HCT116 (cell line): ENCODE results near the gene RAPH1. TPM values are rescaled to one million over a fixed set of nuclear protein-coding genes. Genes with fewer than 3 reads are reported as not detected.

ENCODE experiments used
- ATAC-seq: fragments of 200-7000 bp; cut with Tn5 transposase; 2 replicates; pipeline ENCODE4 v1.9.1; 2020; ENCODE audit warnings: mild to moderate bottlenecking, moderate library complexity
- BruUV-seq: library from RNA; stranded (reverse); fragments of 400-500 nt; replicated peaks from 2 replicates; lab custom pipeline; 2021; lab: Mats Ljungman, UMichigan
- CTCF ChIA-PET: fragments of 300-600 bp; sonication (Branson Sonifier 250); formaldehyde crosslinking; loops from one replicate; lab custom pipeline; 2021; ENCODE audit warnings: antibody characterized with exemption; lab: Charles Lee
- POLR2A ChIA-PET: fragments of 300-600, 350-600 bp; sonication (Branson Sonifier 250); formaldehyde crosslinking; loops from one replicate; lab custom pipeline; 2021; ENCODE audit warnings: antibody characterized with exemption; lab: Charles Lee
- RAD21 ChIA-PET, 2 experiments: fragments of 300-600 bp; sonication (Branson Sonifier 250); formaldehyde crosslinking; loops; one replicate each; lab custom pipeline; 2023; ENCODE audit warnings: low total read pairs in 2 of 2; ENCODE audit not compliant: uncharacterized antibody in 2 of 2, unreplicated experiment in 2 of 2, low non-redundant PET in 1 of 2; lab: Charles Lee
- DNase-seq: peaks from one replicate; pipeline ENCODE4 v3.0.0-alpha.2; 2010; ENCODE audit warnings: low read depth, low spot score
- H2AFZ ChIP-seq: fragments of 200-600 bp; shearing (Covaris generic), sonication (generic); 2 replicates; pipeline ENCODE4 v1.6.1; 2017; ENCODE audit warnings: low read depth, mixed run types, mixed read lengths, antibody characterized with exemption, low read length; ENCODE audit not compliant: poor library complexity, severe bottlenecking
- H3K27ac ChIP-seq: 2 replicates; pipeline ENCODE4 v1.5.1; 2012; ENCODE audit warnings: low read depth, low read length
- H3K27me3 ChIP-seq: fragments of 200-600 bp; sonication (generic); 2 replicates; pipeline ENCODE4 v1.6.1; 2016; ENCODE audit warnings: mixed run types, low read length, mixed read lengths; ENCODE audit not compliant: insufficient read depth
- H3K36me3 ChIP-seq, 2 experiments: fragments of 200-500 bp in 1 of 2; fragments of 200-600 bp in 1 of 2; sonication (Bioruptor generic) in 1 of 2; sonication (generic) in 1 of 2; 2 replicates each; pipeline versions ENCODE4 v1.5.1 to v1.6.1; 2014 to 2016; ENCODE audit warnings: low read length in 2 of 2, inconsistent platforms in 1 of 2, mixed read lengths in 1 of 2, mixed run types in 1 of 2; ENCODE audit not compliant: insufficient read depth in 2 of 2, control insufficient read depth in 1 of 2
- H3K4me1 ChIP-seq, 2 experiments: fragments of 200-600 bp in 1 of 2; sonication (generic) in 1 of 2; 2 replicates each; pipeline versions ENCODE4 v1.5.1 to v1.6.1; 2012 to 2017; ENCODE audit warnings: low read length in 2 of 2, inconsistent platforms in 1 of 2, mild to moderate bottlenecking in 1 of 2, mixed read lengths in 1 of 2, mixed run types in 1 of 2, moderate library complexity in 1 of 2; ENCODE audit not compliant: insufficient read depth in 2 of 2, control insufficient read depth in 1 of 2
- H3K4me2 ChIP-seq: fragments of 200-600 bp; sonication (generic); 2 replicates; pipeline ENCODE4 v1.6.1; 2017; ENCODE audit warnings: mixed run types, low read length, mixed read lengths
- H3K4me3 ChIP-seq, 2 experiments: fragments of 200-600 bp in 1 of 2; sonication (generic) in 1 of 2; replicated peaks in 1 of 2; 2 replicates each; pipeline ENCODE4 v1.5.1; 2011 to 2016; ENCODE audit warnings: low read length in 2 of 2, control low read depth in 1 of 2, low read depth in 1 of 2, mild to moderate bottlenecking in 1 of 2, mixed read lengths in 1 of 2, mixed run types in 1 of 2
- H3K79me2 ChIP-seq: fragments of 200-600 bp; sonication (generic); 2 replicates; pipeline ENCODE4 v1.6.1; 2017; ENCODE audit warnings: mild to moderate bottlenecking, mixed run types, low read length, moderate library complexity, mixed read lengths; ENCODE audit not compliant: insufficient read depth
- H3K9ac ChIP-seq: fragments of 200-600 bp; sonication (generic); 2 replicates; pipeline ENCODE4 v1.6.1; 2016; ENCODE audit warnings: low read length, mixed read lengths
- H3K9me2 ChIP-seq: fragments of 200-600 bp; sonication (generic), shearing (Covaris generic); 2 replicates; pipeline ENCODE4 v1.6.1; 2017; ENCODE audit warnings: mixed run types, mild to moderate bottlenecking, moderate library complexity; ENCODE audit not compliant: insufficient read depth
- H3K9me3 ChIP-seq, 2 experiments: fragments of 200-500 bp in 1 of 2; fragments of 200-600 bp in 1 of 2; sonication (Bioruptor generic) in 1 of 2; sonication (generic) in 1 of 2; 2 replicates each; pipeline ENCODE4 v1.6.1; 2014 to 2017; ENCODE audit warnings: low read length in 2 of 2, mixed read lengths in 2 of 2, inconsistent platforms in 1 of 2, low read depth in 1 of 2, mild to moderate bottlenecking in 1 of 2, mixed run types in 1 of 2, moderate library complexity in 1 of 2; ENCODE audit not compliant: control insufficient read depth in 1 of 2, insufficient read depth in 1 of 2
- H4K20me1 ChIP-seq: fragments of 200-600 bp; sonication (generic), shearing (Covaris generic); 2 replicates; pipeline ENCODE4 v1.6.1; 2017; ENCODE audit warnings: mixed run types, mild to moderate bottlenecking, moderate library complexity; ENCODE audit not compliant: insufficient read depth
- CBX3 ChIP-seq: IDR thresholded peaks from 2 replicates; pipeline ENCODE4 v1.6.1; 2012; ENCODE audit warnings: low read depth
- ELF1 ChIP-seq: IDR thresholded peaks from 2 replicates; pipeline ENCODE4 v1.6.1; 2012; ENCODE audit warnings: low read depth, borderline replicate concordance
- EZH2phosphoT487 ChIP-seq: fragments of 200-600 bp; IDR thresholded peaks from 2 replicates; pipeline ENCODE4 v1.6.1; 2018; ENCODE audit warnings: antibody characterized with exemption, borderline replicate concordance
- FOSL1 ChIP-seq: IDR thresholded peaks from 2 replicates; pipeline ENCODE4 v1.6.1; 2012; ENCODE audit warnings: low read depth
- JUND ChIP-seq: IDR thresholded peaks from 2 replicates; pipeline ENCODE4 v1.6.1; 2012
- MAX ChIP-seq: IDR thresholded peaks from 2 replicates; pipeline ENCODE4 v1.6.1; 2012
- POLR2A ChIP-seq: IDR thresholded peaks from 2 replicates; pipeline ENCODE4 v1.7.0; 2011; ENCODE audit warnings: borderline replicate concordance; ENCODE audit not compliant: insufficient read depth, insufficient read length; ENCODE audit errors: extremely low read depth
- RAD21 ChIP-seq: IDR thresholded peaks from 2 replicates; pipeline ENCODE4 v1.6.1; 2012; ENCODE audit warnings: low read depth, mild to moderate bottlenecking
- SP1 ChIP-seq: IDR thresholded peaks from 2 replicates; pipeline ENCODE4 v1.6.1; 2012; ENCODE audit warnings: low read depth
- SRF ChIP-seq: IDR thresholded peaks from 2 replicates; pipeline ENCODE4 v1.6.1; 2012; ENCODE audit warnings: low read depth
- TCF7L2 ChIP-seq: IDR thresholded peaks from 2 replicates; pipeline ENCODE4 v1.7.0; 2011; ENCODE audit warnings: borderline replicate concordance, inconsistent platforms; ENCODE audit not compliant: insufficient read depth, insufficient read length; ENCODE audit errors: extremely low read depth
- YY1 ChIP-seq: IDR thresholded peaks from 2 replicates; pipeline ENCODE4 v1.6.1; 2011; ENCODE audit warnings: low read length, low read depth, moderate library complexity, mild to moderate bottlenecking; ENCODE audit not compliant: insufficient replicate concordance; ENCODE audit errors: extremely low read depth
- ZFX ChIP-seq: fragments of 450-650 bp; IDR thresholded peaks from 2 replicates; pipeline ENCODE4 v1.6.1; 2017
- ZNF274 ChIP-seq: fragments of 200-500 bp; sonication (Bioruptor generic); IDR thresholded peaks from 2 replicates; pipeline ENCODE4 v1.6.1; 2014; ENCODE audit warnings: mild to moderate bottlenecking, low read depth, low read length, inconsistent platforms
- intact Hi-C: fragments of 100-400 bp; cut with micrococcal nuclease; formaldehyde crosslinking; loops from 2 replicates; pipeline ENCODE4 v1.10.0; 2022
- total RNA-seq: library from RNA; stranded (reverse); gene quantifications from one replicate; pipeline ENCODE4 v1.2.1, GENCODE V29; 2021; ENCODE audit not compliant: unreplicated experiment
- TF ChIP-seq, protein P1 (sequence below): IDR thresholded peaks from 2 replicates; pipeline ENCODE4 v1.6.1; 2012; ENCODE audit warnings: low read depth
- TF ChIP-seq, protein P2 (sequence below): IDR thresholded peaks from 2 replicates; pipeline ENCODE4 v1.6.1; 2012

Gene RAPH1
- total RNA-seq, 1 experiment from 2014 or later = 22.3 TPM

DNA sequence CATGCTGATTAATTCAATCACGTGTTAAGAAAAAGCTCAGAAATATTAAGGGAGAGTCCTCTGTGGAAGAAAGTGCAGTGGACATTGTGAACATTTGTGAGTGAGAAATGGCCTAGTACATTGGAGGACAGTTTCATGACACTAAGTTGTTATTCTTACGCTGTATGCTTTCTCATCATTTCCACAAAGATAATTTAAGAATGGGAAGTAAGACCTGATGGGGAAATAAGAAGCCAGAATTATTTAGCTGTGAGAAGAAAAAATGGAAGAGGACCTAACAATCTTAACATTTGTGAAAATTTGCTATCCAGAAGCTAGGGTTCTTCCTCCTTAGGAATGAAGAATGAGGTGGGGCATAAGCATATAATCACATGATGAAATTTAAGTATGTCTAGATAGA lies 15.2 kb upstream of the RAPH1 start:
- Histone ChIP-seq H4K20me1 (no peaks in the 10 kb centered on the region), H3K27ac (no peak overlapping the region), H3K9me3 (no peaks in the 10 kb centered on the region), H3K4me2 (no peak overlapping the region), H3K79me2 (no peaks in the 10 kb centered on the region), H3K4me1 (no peaks in the 10 kb centered on the region), H3K27me3 (no peaks in the 10 kb centered on the region), H3K9ac (no peak overlapping the region), H3K9me2 (no peaks in the 10 kb centered on the region), H3K4me3 (no peak overlapping the region), H2AFZ (no peak overlapping the region), H3K36me3 (no peaks in the 10 kb centered on the region)
- intact Hi-C loops = no loop called here
- TF ChIP-seq FOSL1 (no peak), ZNF274 (no peak), JUND (no peak)
- DNase-seq (no peak), ATAC-seq (no peak)
- ChIA-PET POLR2A (no interaction called here), RAD21 (no interaction called here), CTCF (no interaction called here)
- no TSS peak for BruUV-seq

DNA sequence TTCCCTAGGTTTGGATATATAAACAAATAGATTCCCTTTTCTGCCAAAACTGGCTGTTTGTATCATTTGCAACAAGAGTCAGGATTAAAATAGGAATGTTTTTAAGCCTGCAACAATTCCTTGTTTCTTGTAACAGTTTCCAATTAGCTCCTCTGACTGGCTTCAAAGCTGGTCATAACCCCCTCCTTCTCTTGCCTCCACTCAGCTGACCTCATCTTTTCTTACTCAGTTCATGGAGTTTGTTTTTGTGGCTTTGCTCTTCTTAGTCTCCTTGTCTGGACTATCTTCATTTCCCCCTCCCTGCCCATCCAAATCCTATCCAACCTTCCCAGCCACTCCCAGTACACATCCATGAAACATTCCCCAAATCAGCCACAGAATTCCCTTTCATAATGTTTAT lies 14.3 kb upstream of the RAPH1 start:
- ChIA-PET CTCF (no interaction called here), RAD21 (no interaction called here), POLR2A (no interaction called here)
- intact Hi-C loops = no loop called here
- H3K9ac ChIP-seq = no peak overlapping the region
- no peaks in the 10 kb centered on the region for H4K20me1 ChIP-seq
- DNase-seq (no peak), ATAC-seq (no peak)
- H3K27me3 ChIP-seq = no peaks in the 10 kb centered on the region
- H3K36me3 ChIP-seq = no peaks in the 10 kb centered on the region
- H3K27ac ChIP-seq = no peak overlapping the region
- H3K4me1 ChIP-seq = no peaks in the 10 kb centered on the region
- BruUV-seq = no TSS peak
- no peaks in the 10 kb centered on the region for H3K9me2 ChIP-seq
- no peaks in the 10 kb centered on the region for H3K9me3 ChIP-seq
- no peaks in the 10 kb centered on the region for H3K79me2 ChIP-seq
- TF ChIP-seq FOSL1 (no peak), POLR2A (no peak), MAX (no peak), YY1 (no peak), TCF7L2 (no peak), SRF (no peak), SP1 (no peak), EZH2phosphoT487 (no peak), ELF1 (no peak), RAD21 (no peak), ZFX (no peak), CBX3 (no peak)
- TF ChIP-seq, protein P1, sequence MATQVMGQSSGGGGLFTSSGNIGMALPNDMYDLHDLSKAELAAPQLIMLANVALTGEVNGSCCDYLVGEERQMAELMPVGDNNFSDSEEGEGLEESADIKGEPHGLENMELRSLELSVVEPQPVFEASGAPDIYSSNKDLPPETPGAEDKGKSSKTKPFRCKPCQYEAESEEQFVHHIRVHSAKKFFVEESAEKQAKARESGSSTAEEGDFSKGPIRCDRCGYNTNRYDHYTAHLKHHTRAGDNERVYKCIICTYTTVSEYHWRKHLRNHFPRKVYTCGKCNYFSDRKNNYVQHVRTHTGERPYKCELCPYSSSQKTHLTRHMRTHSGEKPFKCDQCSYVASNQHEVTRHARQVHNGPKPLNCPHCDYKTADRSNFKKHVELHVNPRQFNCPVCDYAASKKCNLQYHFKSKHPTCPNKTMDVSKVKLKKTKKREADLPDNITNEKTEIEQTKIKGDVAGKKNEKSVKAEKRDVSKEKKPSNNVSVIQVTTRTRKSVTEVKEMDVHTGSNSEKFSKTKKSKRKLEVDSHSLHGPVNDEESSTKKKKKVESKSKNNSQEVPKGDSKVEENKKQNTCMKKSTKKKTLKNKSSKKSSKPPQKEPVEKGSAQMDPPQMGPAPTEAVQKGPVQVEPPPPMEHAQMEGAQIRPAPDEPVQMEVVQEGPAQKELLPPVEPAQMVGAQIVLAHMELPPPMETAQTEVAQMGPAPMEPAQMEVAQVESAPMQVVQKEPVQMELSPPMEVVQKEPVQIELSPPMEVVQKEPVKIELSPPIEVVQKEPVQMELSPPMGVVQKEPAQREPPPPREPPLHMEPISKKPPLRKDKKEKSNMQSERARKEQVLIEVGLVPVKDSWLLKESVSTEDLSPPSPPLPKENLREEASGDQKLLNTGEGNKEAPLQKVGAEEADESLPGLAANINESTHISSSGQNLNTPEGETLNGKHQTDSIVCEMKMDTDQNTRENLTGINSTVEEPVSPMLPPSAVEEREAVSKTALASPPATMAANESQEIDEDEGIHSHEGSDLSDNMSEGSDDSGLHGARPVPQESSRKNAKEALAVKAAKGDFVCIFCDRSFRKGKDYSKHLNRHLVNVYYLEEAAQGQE = no peak
- TF ChIP-seq, protein P2, sequence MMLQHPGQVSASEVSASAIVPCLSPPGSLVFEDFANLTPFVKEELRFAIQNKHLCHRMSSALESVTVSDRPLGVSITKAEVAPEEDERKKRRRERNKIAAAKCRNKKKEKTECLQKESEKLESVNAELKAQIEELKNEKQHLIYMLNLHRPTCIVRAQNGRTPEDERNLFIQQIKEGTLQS = no peak
- H2AFZ ChIP-seq = no peak overlapping the region
- H3K4me3 ChIP-seq = no peak overlapping the region
- no peak overlapping the region for H3K4me2 ChIP-seq
